Choroid plexus epithelial cell (primary cell): Measurements from ENCODE around the gene SNX8.
A peak's percentile ranks its signal among the peaks of the same experiment; 100 is the strongest.
"Not testable (repeated sequence)": the region's sequence is repeated elsewhere in the genome, so short reads cannot be mapped to it uniquely, and the experiment has no call there.

ENCODE experiments used
- DNase-seq: peaks from one replicate; pipeline ENCODE4 v3.0.0-alpha.2; 2010; ENCODE audit warnings: low read depth
- H3K4me3 ChIP-seq: 2 replicates; pipeline ENCODE4 v1.5.1; 2011; ENCODE audit warnings: low read depth, mild to moderate bottlenecking, control low read depth, low read length, moderate library complexity
- CTCF ChIP-seq: conservative IDR thresholded peaks from 2 replicates; pipeline ENCODE4 v1.5.1; 2011; ENCODE audit warnings: low read depth, mild to moderate bottlenecking, control low read depth, inconsistent platforms, low read length, moderate library complexity

Gene SNX8

GRCh38 chr7:2325162-2325561, 10.9 kb upstream of the SNX8 start:
- no peak overlapping the region for H3K4me3 ChIP-seq
- TF ChIP-seq CTCF, result no peak
- DNase-seq, result no peak

GRCh38 chr7:2321020-2321419, 6.8 kb upstream of the SNX8 start:
- DNase-seq, result peak; percentile 53
- peak; percentile 54 for TF ChIP-seq CTCF
- H3K4me3 ChIP-seq, result no peak overlapping the region

GRCh38 chr7:2317556-2318293, 3.5 kb upstream of the SNX8 start:
- TF ChIP-seq CTCF, result no peak
- DNase-seq, result no peak
- H3K4me3 ChIP-seq, result no peak overlapping the region

- DNase-seq, result no peak
- no peak for TF ChIP-seq CTCF
- no peak overlapping the region for H3K4me3 ChIP-seq
Observed at GRCh38 chr7:2316578-2316977, 2.3 kb upstream of the SNX8 start.

GRCh38 chr7:2315787-2316186, 1.5 kb upstream of the SNX8 start:
- H3K4me3 ChIP-seq, result no peak overlapping the region
- TF ChIP-seq CTCF, result no peak

GRCh38 chr7:2314956-2315530, 802 bp upstream of the SNX8 start:
- not testable (repeated sequence) for H3K4me3 ChIP-seq, DNase-seq

More at GRCh38 chr7:2315787-2316186, 1.5 kb upstream of the SNX8 start:
- no peak for DNase-seq

GRCh38 chr7:2313450-2314208, 612 bp downstream of the SNX8 start:
- peak overlapping the region; percentile 95 for H3K4me3 ChIP-seq
- no peak for TF ChIP-seq CTCF
- no peak for DNase-seq
